NCI-H69 (cell line): ENCODE measurements around the gene PHF12.
"Not testable (repeated sequence)": the region's sequence is repeated elsewhere in the genome, so short reads cannot be mapped to it uniquely, and the experiment has no call there.

Experiments used
- DNase-seq: peaks from one replicate; lab custom pipeline; 2025; lab: John Stamatoyannopoulos, UW

The PHF12 gene

GRCh38 chr17:28934508-28934907 is 16.8 kb downstream of the PHF12 start:
- DNase-seq: not testable (repeated sequence)

- DNase-seq: no peak
Measured at GRCh38 chr17:28929787-28930186, 21.5 kb downstream of the PHF12 start.

DNA sequence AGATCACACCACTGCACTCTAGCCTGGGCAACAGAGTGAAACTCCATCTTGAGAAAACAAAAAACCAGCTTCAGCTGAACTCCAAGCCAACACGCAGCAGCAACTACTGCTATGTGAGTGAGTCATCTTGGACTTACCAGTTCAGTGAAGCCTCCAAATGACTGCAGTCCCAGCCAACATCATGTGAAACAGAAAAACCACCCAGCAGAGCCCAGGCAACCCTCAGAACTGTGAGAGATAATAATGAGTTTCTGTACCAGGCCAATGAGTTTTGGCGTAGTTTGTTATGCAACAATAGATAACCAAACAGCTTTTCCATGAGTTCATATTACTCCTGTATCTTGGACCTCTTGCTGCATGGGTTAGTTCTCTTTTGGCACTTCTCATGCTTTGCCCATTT is 23.3 kb downstream of the PHF12 start:
- DNase-seq: no peak

DNA sequence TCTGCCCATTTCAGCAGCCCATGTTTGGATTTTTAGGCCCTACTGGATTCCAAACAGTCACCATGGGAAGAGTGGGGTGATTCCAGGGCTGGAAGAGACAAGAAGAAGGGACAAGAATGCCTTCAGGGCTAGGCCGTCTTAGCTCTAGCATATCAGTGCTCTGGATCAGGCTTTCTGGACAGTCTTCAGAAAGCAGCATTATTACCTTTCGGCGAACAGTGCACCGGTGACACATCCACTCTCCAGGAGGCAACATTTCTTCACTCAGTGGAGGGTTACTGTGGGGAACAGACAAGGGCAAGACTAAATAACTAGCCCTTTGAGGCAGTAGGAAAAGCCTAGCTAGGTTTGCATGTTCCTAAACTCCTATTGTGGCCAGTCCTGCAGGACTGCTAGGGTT is 24.5 kb downstream of the PHF12 start:
- no peak for DNase-seq

GRCh38 chr17:28926366-28926765 is 25.0 kb downstream of the PHF12 start:
- peak; percentile 43 for DNase-seq

- peak; percentile 89 for DNase-seq
Measured at GRCh38 chr17:28925912-28926365, 25.4 kb downstream of the PHF12 start.

DNA sequence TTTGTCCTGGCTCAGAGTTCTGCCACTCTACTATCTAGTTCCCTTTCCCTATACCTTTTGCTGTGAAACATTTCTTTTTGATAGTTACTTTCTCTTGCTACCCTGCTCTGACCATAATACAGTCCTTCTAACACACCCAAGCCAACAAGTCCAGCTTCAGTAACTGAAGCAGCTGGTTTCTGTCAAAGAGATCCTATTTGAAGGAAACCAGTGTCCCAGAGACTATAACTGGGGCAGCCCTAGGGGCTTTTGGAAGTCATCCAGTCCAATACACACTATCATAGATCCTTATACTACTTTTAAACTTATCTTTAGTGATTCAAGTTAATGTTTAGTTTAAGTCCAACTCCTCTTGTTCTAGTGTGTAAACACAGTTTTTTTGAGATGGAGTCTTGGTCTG is 31.1 kb downstream of the PHF12 start:
- DNase-seq: no peak

DNA sequence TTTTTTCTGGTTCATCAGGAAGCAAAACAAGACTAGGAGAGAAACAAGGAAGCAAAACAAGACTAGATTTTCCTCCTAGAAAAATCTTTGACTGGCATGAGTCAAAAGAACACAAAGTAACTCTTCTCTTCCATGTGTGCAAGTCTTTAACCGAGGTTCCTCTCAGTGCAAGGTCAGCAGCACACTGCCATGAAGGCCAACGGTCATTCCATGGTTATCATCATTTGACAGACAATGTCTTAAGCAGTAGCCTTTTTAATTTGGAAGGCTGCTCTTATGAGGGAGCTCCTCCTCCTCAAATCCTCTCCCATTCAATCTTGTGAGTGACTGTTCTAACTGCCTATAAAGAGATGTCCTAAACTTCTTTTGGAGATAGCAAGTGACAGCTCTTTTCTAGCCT is 33.0 kb downstream of the PHF12 start:
- no peak for DNase-seq

DNA sequence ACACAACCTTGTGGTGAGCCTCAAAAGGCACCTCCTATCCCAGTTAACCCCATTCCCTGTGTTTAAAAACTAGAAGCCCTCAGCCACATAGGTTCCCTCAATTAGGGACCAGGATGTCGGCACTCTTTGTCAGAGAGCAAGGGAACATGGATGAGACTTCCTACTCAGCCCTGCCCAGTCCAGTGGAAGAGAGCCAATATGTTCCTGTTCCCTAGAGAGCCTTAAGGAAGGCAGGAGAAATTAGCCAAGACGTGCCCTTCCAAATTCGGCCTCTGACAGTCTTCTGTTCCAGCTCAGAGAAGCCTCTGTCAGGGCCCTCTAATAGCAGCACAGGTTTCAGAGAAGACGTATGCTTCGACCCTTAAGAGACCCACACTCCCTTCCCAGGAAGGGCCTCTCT is 33.9 kb downstream of the PHF12 start:
- no peak for DNase-seq

DNA sequence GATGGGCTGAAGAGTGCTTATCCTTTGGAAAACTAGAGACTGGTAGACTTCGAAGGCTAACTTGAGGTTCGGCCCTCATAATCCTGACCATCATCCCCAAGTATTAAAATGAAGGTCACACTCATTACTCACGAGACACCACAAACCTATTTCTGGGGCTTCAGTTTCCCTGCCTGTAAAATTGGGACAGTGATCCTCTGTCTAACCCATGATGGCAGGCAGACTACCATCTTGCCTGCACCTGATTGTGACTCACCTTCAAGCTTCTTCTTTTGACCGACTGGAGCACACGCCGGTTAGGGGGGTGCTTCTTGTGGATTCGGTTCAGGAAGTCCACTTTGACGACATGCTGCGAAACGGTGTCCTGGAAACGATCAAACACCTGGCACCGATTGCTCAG is 34.3 kb downstream of the PHF12 start:
- DNase-seq: no peak

GRCh38 chr17:28916302-28916934 is 34.9 kb downstream of the PHF12 start:
- DNase-seq: peak; percentile 50

DNA sequence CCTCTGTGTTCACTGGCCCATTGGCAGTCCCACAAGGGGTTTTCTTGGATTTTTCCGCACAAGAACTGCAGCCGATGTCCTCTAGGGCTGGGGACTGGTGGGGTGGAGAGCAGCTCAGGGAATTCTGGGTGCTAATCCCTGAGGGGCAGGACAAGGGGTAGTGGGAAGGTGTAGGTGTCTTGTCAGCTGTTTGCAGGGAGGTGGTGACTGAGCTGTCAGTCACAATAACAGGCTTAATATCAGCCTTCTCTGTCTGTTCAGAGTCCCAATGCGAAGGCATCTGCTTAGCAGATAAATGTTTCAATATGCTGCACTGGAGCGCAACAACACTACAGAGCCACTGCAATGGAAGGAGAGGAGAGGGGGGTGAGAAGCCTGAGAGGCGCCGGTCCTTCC is 38.4 kb downstream of the PHF12 start:
- no peak for DNase-seq

GRCh38 chr17:28912281-28912937 is 38.9 kb downstream of the PHF12 start:
- DNase-seq: no peak

DNA sequence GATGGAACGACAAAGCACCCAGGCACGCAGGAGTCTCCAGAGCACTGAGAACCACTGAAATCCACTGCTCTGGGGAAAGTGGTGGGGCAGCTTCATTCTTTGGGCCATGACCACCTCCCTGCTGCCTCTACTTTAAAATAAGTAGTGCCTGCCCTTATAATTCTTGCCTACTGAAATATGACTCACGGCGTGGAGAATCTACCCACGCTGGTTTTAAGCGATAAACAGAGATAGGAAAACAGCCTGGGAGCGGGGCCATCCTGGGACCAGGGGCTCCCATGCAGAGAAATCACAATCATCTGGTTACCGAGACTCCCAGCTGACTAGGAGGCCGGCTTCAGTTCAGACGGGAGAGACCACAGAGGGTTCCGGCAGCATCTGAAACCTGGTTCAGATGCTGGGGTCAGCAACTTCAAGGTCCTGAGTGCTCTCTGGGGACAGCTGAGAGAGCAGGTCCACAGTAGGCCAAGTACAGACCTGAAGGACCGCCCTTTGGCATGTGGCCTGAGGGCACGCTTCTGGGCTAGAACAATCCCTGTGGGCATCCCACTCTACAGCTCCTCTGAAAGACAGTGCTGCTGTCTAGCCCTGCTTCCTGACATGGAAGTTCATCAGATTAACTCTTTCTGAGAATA is 39.8 kb downstream of the PHF12 start:
- no peak for DNase-seq

DNA sequence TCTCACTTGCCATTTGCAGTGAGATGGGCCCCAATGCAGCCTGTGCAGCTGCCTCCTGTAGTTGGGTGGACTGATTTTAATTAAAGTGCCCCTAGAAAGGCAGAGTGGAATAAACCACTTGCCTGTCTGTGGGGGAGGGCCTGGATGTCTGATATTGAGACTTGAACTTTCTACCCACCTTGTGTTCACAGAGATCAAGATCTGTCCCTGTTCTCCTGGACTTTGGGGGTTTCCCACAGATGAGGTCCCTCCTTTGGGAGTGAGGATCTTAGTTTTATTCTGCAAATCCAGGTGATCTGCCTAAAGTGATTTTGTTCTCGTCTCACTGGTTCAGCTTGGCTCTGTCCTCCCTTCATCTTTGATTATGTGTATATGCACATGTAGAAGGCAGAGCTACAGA is 40.8 kb downstream of the PHF12 start:
- no peak for DNase-seq

GRCh38 chr17:28908640-28909167 is 42.6 kb downstream of the PHF12 start:
- no peak for DNase-seq

- no peak for DNase-seq
Measured at GRCh38 chr17:28907709-28908475, 43.4 kb downstream of the PHF12 start.

DNA sequence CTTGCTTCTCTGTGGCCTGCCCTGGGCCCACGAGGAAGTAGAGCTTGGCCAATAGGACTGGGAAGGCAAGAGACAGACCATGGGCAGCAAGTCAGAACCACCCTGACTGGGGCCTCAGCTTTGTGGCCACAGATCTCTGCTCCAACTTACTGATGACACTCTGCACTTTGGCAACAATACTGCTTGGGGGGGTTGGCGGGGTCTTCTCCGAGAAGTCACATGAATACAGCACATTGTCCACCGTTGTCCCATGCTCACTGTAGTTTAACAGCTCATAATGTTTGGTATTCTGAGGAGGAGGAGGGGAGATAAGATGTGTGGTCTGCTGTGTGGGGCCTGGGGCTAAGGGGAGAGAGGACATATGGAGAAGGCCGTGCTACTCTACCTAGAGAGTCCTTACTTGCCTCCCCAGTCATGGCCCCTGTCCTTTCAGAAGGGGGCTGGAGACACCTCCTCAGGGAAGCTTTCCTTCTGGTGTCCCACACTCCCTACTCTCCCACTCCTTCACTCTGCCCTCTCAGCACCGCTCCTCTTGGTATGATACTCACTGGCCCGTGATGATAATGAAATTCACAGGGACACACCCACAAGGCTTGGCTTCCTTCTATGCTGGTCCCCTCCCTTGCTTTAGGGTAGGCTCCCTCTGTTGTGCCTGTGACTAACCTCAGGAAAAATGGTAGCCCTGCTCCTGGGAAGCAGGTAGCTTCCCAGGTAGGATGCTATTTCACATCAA is 44.4 kb downstream of the PHF12 start:
- DNase-seq: no peak

DNA sequence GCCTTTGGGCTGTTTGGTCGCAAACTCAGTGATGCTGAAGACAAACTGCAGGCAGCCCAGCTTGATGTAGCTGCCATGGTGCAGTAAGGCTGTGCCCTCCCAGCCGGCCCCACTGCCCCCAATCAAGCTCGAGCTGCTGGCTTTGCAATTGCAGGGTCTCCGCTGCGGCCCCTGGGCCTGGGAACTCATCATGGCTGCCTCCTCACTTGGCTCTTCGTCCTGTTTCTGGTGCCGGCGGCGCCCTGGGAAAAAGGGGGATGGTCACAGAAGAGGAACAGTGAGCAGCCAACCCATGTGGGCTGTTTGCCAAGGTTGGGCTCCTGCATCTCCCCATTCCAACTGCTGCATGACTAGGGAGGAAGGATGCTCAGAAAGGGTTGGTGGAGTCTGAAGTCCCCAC is 45.0 kb downstream of the PHF12 start:
- DNase-seq: no peak

GRCh38 chr17:28904800-28905199 is 46.5 kb downstream of the PHF12 start:
- DNase-seq: no peak

- not testable (repeated sequence) for DNase-seq
Measured at GRCh38 chr17:28903546-28903841, 47.8 kb downstream of the PHF12 start.
